ENCODE measurements around the gene SNAPIN. TPM values are rescaled to one million over a fixed set of nuclear protein-coding genes. Genes with fewer than 3 reads are reported as not detected.

The SNAPIN gene
- total and polyA plus RNA-seq, 2 experiments from 2014 or later: 56.1 to 113 TPM

DNA sequence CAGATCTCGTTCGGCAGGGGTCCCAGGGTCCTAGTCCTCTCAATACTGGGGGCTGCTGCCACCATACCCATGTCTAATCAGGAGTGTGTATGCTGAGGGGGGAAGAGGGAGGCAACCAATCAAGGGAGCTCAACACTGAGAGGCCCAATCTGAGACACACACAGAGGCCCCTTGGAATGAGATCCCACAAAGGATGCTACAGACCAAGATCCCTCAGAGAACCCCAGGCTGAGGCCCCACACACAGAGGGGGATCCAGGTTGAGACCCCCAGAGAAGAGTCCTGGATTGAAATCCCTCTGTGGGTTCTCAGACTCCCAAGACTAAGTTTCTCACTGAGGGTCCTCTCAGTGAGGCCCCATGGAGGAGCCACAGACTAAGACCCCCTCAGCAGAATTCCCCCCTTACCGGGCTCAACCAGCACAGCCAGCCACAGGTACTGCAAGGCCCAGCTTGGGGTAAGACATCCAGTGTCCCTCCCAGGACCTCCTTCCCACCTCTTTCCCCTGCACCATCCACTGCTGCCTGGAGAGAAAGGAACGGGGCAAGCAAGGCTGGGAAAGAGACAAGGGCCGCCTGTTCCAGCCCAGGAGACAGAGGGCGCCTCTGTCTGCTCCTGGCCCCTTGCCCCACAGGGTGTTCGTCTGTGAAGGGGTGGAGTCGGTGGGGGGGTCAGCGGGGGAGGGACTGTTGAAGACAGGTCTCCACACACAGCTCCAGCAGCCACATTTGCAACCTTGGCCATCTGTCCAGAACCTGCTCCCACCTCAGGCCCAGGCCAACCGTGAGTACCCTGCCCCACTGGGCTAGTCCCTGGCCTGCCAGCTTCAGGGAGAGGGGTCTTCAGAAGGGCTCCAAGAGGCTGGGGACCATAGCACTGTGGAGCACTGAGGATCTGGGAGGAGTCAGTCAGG is 30.5 kb upstream of the SNAPIN start, which contains the start of gene S100A1:
S100A1 (plus strand) TSS at position 720 of the 912 bp plus-strand sequence. CDS start 2,088 bp downstream, outside the sequence.
- Histone ChIP-seq H3K4me1 (ENCODE audit: low read depth) (peaks cover 19% of the 10 kb centered on the region), H3K4me3 (peak within 1 kb of the TSS; percentile 41), H3K27ac (peak within 1 kb of the TSS; percentile 84), H3K36me3 (no peaks in the 10 kb centered on the region), H3K9me3 (ENCODE audit: low read depth) (no peaks in the 10 kb centered on the region), H3K27me3 (no peaks in the 10 kb centered on the region)
- DNase-seq (ENCODE audit: low read depth in 1 of 2, low spot score in 1 of 2): no peak
- no peak for TF ChIP-seq CTCF (IDR thresholded peaks at IDR 0.05; ENCODE audit: low read depth, low read length)

DNA sequence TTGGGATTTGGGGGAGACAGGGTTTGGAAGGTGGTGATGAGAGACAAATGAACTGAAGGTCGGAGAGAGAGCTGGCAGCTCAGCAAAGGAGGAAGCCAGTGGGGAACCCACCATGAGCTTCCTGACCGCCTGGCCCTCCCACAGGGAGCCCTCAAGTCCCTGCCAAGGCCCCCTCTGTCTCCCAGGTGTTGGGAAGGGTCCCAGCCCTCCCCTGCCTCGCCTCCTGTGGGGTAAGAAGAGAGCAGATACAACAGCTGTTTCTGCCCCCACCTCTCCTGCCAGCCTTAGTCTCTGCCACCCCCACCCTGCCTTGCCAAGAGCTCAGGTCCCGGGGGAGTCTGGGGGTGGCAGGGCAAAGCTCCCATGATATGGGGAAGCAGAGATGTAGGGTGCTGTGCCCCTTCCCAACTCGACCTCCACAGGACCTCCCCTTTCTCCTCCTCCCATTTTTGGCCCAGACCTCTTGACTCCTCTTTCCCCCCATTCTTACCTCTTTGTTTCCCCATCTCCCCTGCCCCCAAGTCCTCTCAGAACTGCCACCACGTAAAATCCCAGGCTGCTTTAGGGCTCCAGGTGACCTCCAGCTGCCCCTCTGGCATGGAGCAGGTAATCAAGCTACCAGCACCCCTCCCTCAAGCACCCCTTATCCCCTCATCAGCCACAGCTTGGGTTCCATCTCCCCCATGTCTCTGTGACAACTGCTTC is 29.7 kb upstream of the SNAPIN start:
- Histone ChIP-seq H3K27ac (no peak overlapping the region), H3K4me3 (no peak overlapping the region), H3K27me3 (no peaks in the 10 kb centered on the region), H3K36me3 (no peaks in the 10 kb centered on the region), H3K4me1 (ENCODE audit: low read depth) (peaks cover 19% of the 10 kb centered on the region), H3K9me3 (ENCODE audit: low read depth) (no peaks in the 10 kb centered on the region)
- no peak for DNase-seq (ENCODE audit: low read depth in 1 of 2, low spot score in 1 of 2)
- no peak for TF ChIP-seq CTCF (IDR thresholded peaks at IDR 0.05; ENCODE audit: low read depth, low read length)

DNA sequence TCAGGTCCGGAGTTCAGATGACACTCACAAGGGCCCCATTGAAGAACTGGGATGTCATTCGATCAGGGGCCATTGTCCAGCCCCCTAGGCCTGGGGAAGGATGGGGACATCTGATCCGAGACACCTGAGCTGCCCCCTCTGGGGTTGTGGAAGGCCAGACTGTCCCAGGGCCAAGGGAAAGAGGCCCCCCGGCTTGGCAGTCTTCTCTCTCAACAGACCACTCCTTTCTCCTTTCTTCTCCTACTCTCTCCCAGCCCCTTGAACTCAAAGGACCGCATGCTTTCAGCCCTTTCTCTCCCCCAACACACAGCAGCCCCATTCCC is 29.2 kb upstream of the SNAPIN start:
- TF ChIP-seq CTCF (IDR thresholded peaks at IDR 0.05; ENCODE audit: low read depth, low read length): no peak

DNA sequence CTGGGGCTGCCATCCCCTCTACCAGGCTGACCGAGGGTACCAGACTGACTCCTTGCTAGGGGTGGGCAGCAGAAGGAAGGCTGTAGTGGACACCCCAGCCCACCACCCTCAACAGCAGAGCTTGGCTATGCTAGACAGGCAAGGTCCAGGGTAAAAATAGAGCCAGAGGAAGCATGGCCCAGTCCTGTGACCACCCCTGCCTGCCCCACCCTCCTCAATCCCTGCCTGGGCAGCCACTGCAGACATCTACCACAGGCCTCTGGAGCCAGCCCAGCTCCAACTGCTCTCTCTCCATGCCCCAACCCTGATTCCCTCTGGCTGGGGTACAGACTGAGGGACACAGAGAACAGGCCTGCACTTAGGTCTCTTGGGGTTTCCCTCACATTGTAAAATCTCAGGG is 28.5 kb upstream of the SNAPIN start:
- Histone ChIP-seq H3K27ac (peak overlapping the region; percentile 61), H3K4me3 (no peak overlapping the region), H3K9me3 (ENCODE audit: low read depth) (no peaks in the 10 kb centered on the region), H3K4me1 (ENCODE audit: low read depth) (peaks cover 22% of the 10 kb centered on the region), H3K36me3 (no peaks in the 10 kb centered on the region), H3K27me3 (no peaks in the 10 kb centered on the region)
- no peak for DNase-seq (ENCODE audit: low read depth in 1 of 2, low spot score in 1 of 2)
- no peak for TF ChIP-seq CTCF (IDR thresholded peaks at IDR 0.05; ENCODE audit: low read depth, low read length)

More for the DNA sequence above, 29.2 kb upstream of the SNAPIN start:
- Histone ChIP-seq H3K27me3 (no peaks in the 10 kb centered on the region), H3K9me3 (ENCODE audit: low read depth) (no peaks in the 10 kb centered on the region), H3K4me3 (no peak overlapping the region), H3K36me3 (no peaks in the 10 kb centered on the region), H3K4me1 (ENCODE audit: low read depth) (peaks cover 19% of the 10 kb centered on the region), H3K27ac (peak overlapping the region; percentile 61)
- DNase-seq (ENCODE audit: low read depth in 1 of 2, low spot score in 1 of 2): no peak

GRCh38 chr1:153630384-153630783 is 28.1 kb upstream of the SNAPIN start:
- DNase-seq (ENCODE audit: low read depth in 1 of 2, low spot score in 1 of 2): no peak
- peaks cover 26% of the 10 kb centered on the region for H3K4me1 ChIP-seq (ENCODE audit: low read depth)

More at GRCh38 chr1:153630384-153630783, 28.1 kb upstream of the SNAPIN start:
- Histone ChIP-seq H3K27me3 (no peaks in the 10 kb centered on the region), H3K4me3 (no peak overlapping the region), H3K27ac (peak overlapping the region; percentile 61), H3K9me3 (ENCODE audit: low read depth) (no peaks in the 10 kb centered on the region), H3K36me3 (no peaks in the 10 kb centered on the region)
- no peak for TF ChIP-seq CTCF (IDR thresholded peaks at IDR 0.05; ENCODE audit: low read depth, low read length)

Measured in cardiac muscle cell (in vitro differentiated cells and primary cell).